Effector CD4-positive, alpha-beta T cell (primary cell): ENCODE results near the gene MYO1D.
"Not testable (repeated sequence)": the region's sequence is repeated elsewhere in the genome, so short reads cannot be mapped to it uniquely, and the experiment has no call there.

Experiments used
- DNase-seq: peaks from one replicate; pipeline ENCODE4 v3.0.0-alpha.2; 2020

Gene MYO1D

GRCh38 chr17:32483451-32484019, 393.4 kb downstream of the MYO1D start:
- peak; percentile 12 for DNase-seq

DNA sequence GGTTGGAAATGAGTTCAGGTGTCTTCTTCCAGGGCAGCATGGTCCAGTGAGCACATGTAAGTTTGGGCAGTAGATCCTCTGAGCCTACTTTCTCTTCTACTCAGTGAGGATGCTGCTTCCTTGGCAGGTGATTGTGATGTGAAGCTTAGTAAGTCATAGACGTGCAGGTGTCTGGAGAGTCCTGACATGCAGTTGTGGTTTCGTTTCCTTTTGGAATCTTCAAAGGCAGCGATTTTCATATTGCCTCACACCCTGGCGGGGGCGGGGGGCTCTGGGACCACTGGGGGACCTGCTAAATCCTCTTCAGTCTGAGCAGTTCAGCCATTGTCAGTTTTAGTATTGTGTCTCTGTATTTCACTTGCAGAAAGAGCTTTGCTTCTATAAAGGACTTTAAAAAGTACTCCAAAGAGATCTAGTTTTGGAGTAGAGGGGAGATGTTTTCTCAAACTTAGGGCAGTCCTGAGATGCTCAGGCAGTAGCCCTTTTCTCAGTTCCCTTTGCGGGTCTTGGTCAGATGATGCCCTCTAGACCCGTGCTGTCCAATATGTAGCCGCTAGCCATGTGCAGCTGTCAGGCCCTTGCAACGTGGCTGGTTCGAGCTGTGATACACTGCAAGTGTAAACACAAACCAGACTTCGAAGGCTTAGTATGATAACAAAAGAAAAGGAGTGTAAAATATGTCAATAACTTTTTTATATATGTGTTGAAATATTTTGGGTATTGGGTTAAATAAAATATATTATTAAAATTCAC, 394.2 kb downstream of the MYO1D start:
- no peak for DNase-seq

DNA sequence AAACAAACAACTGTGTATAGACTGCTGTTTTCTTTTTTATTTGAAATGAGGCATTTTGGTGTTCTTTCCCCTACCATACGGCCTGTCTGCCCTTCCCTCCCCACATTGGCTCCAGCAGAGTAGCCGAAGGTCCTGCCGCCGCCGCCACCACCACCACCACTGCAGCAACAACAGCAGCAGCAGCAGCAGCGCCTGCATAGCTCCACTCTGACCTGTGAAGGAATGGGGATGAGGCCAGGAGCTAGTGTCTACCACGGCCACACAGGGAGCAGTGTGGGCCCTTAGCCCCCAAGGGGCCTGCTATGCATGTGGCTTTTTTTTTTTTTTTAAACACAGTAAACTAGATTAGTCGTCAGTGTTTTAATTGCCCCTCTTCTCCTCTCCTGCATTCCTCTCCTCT, 395.7 kb downstream of the MYO1D start:
- no peak for DNase-seq

DNA sequence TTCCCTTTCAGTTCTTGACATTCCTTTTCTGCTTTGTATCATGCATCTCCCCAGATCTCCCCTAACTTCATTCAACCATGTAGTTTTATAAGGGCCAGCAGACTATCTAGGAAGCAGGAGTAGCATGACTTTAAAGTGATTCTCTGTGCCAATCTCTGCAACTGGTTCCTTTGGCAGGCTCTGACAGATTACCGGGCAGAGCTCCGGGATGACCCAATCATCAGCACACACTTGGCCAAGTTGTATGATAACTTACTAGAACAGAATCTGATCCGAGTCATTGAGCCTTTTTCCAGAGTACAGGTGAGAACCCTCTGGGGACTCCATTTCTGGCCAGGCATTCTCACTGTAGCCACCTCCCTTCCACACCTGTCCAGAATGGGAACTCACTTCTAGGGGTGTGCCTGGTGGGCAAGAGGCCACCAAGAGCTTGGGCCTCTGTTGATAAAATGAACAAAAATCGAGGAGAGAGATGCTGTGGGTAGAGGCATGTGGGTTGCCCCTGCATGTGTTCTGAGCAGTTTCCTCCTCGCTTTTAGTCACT, 397.8 kb downstream of the MYO1D start:
- no peak for DNase-seq

DNA sequence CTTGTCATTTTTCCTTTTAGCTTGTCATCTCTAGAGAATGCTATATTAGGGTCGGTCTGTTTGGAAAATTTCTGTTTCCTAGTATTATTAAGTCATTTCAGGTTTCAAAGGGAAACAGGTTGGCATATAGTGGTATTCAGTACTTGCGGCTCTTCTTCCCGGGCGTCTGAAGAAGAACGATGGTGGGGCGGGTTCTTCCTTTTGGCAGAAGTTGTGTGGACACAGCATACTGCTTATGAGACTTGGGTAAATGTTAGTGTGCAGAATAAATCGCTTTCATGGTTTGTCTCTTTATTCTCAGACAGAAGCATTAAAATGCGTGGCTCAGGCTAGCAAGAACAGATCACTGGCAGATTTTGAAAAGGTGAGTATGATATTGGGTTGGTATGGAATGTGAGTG, 399.7 kb downstream of the MYO1D start:
- no peak for DNase-seq

- DNase-seq: no peak
Observed at GRCh38 chr17:32475258-32475657, 401.7 kb downstream of the MYO1D start.

- DNase-seq: no peak
Observed at GRCh38 chr17:32471652-32472051, 405.3 kb downstream of the MYO1D start.

DNA sequence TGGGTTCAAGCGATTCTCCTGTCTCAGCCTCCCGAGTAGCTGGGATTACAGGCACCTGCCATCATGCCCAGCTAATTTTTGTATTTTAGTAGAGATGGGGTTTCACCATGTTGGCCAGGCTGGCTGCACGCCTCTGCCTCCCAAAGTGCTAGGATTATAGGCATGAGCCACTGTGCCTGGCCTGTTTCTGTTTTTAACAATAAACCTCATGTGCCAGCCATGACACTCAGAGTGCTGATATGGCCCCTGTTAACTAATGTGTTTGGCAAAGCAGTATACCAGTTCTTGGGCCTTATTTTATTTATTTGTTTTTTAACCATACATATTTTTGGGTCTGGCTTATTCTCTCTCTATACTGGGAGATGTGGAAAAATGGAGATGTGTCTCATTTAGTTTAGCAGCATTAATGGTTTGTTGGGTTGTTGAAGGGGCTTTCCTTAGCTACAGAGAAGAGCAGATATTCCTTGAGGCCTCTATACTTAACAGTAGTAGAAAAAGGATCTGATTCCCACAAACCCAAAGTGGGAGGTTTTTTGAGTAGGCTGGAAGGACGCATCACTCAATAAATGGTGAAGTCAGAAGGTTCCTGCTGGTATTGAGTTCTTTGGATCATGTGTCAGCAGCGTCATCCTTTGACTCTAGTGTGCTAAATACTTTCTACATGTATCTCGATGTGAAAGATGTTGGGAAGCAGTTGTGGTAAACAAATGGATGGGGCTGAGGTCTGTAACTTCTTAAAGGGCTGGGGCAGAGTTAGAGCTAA, 406.3 kb downstream of the MYO1D start:
- no peak for DNase-seq

GRCh38 chr17:32467949-32468348, 409.0 kb downstream of the MYO1D start:
- DNase-seq: no peak

- no peak for DNase-seq
Observed at GRCh38 chr17:32464374-32464773, 412.6 kb downstream of the MYO1D start.

DNA sequence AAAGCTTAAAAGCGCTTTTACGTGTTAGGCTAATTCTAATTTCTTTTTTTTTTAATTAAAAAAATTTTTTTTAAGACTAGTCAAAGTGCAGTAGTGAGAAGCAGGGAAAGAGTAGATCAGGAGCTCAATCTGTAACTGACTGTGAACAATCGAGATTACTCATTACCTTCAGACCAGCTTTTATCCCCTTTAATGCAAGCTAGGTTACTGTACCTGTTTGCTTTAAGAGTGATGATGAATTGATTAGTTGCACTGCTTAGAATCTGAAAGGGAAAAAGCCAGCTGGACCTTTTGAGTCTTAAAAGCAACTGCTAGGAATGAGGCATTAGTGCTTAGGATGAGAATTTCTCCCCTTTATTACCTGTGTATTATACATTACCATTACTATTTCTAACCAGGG, 413.6 kb downstream of the MYO1D start:
- no peak for DNase-seq

GRCh38 chr17:32461853-32462617, 414.9 kb downstream of the MYO1D start:
- DNase-seq: peak; percentile 63

- no peak for DNase-seq
Observed at GRCh38 chr17:32461498-32461852, 415.4 kb downstream of the MYO1D start.

DNA sequence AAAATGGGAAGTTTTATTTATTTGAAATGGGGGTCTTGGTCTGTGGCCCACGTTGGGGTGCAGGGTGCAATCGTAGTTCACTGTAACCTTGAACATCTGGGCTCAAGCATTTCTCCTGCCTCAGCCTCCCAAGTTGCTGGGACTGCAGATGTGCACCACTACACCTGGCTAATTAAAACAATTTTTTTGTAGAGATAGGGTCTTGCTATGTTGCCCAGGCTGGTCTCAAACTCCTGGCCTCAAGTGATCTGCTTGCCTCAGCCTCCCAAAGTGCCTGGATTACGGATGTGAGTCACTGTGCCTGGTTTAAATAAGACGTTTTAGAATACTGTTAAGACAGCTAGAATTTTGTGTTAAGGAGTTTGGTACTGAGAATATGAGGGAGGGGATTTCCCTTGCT, 416.9 kb downstream of the MYO1D start:
- DNase-seq: no peak

GRCh38 chr17:32458371-32458770, 418.6 kb downstream of the MYO1D start:
- DNase-seq: no peak

DNA sequence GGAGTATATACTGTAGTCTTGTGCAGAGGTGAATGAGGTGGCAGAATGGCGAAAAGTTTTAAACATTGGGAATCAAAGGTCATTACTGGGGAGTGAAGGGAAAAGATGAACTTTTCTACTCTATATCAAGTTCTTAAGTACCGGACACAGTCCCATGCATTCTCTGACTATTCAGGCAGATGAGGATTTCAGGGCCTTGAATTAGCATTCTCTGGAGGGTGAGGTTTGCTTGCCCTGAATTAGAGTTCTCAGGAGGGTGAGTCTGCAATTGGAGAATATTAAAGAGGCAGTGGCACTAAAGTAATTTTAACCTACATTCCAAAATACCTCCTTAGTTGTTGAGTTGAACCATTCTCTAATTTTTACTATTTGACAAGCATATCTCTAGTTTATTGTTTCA, 423.6 kb downstream of the MYO1D start:
- DNase-seq: no peak

GRCh38 chr17:32452281-32452680, 424.6 kb downstream of the MYO1D start:
- DNase-seq: no peak

- no peak for DNase-seq
Observed at GRCh38 chr17:32451879-32452278, 425.0 kb downstream of the MYO1D start.

DNA sequence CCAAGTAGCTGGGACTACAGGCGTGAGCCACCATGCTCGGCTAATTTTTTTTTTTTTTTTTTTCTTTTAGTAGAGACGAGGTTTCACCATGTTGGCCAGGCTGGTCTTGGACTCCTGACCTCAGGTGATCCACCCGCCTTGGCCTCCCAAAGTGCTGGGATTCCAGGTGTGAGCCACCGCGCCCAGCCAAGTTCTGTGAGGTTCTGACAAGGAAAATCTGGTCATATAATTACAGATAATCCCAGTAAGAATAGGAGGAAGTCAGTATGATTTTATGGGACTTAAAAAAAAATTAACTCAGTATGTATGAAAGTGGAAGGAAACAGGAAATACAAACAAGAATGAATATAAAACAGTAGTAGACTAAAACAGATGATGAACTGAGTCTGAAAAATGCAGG, 426.5 kb downstream of the MYO1D start:
- not testable (repeated sequence) for DNase-seq

DNA sequence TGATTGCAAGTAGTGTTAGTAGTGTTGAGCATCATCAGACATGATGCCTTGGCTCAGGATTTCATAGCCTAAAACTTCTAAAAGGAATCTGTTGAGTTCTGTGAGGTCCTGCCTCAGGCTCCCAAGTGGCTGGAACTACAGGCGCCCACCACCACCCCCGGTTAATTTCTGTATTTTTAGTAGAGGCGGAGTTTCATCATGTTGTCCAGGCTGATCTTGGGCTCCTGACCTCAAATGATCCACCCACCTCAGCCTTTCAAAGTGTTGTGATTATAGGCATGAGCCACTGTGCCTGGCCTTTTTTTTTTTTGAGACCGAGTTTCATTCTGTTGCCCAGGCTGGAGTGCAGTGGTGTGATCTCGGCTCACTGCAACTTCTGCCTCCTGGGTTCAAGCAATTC, 427.0 kb downstream of the MYO1D start:
- DNase-seq: no peak

- DNase-seq: no peak
Observed at GRCh38 chr17:32446949-32447348, 430.0 kb downstream of the MYO1D start.

GRCh38 chr17:32445971-32446370, 431.0 kb downstream of the MYO1D start:
- no peak for DNase-seq

DNA sequence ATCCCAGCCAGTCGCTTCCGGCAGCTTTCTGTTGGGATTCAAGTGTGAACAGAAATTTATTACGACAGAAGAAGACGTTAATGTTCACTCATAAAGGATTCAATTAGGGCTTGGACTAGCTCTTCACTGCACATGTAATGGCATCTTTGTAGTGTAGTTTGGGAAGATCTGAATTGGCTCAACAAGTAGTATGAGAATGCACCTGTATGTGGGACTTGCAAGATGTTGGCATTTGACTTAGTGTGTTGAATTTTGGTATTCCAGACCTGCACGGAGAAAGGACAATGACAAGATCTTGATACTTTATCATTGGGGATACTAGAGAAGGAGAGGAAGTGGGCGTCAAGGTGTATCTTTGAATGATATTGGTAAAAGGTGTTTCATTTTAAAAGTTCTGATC, 431.4 kb downstream of the MYO1D start:
- DNase-seq: no peak
